K562 (cell line): Measurements from ENCODE around the gene ZNF575.

Experiments
- ATF2 ChIP-seq: sonication (generic); formaldehyde crosslinking; IDR thresholded peaks from 2 replicates; pipeline ENCODE4 v1.8.1; 2022; ENCODE audit warnings: missing genetic modification reagents
- BRCA1 ChIP-seq, 2 experiments: fragments of 450-650 bp in 1 of 2; sonication (generic) in 1 of 2; formaldehyde crosslinking in 1 of 2; IDR thresholded peaks; 2 replicates each; pipeline versions ENCODE4 v1.5.0 to v1.6.1; 2017 to 2020; ENCODE audit warnings: mild to moderate bottlenecking in 1 of 2, missing genetic modification reagents in 1 of 2
- CAMTA2 ChIP-seq: fragments of 250-450 bp; sonication (Bioruptor Pico); conservative IDR thresholded peaks from 2 replicates; pipeline ENCODE4 v1.5.1; 2022
- CREB1 ChIP-seq, 2 experiments: sonication (generic) in 1 of 2; formaldehyde crosslinking in 1 of 2; IDR thresholded peaks; 2 replicates each; pipeline versions ENCODE4 v1.6.1 to v1.8.0; 2012 to 2022; ENCODE audit warnings: inconsistent platforms in 1 of 2, mild to moderate bottlenecking in 1 of 2, missing genetic modification reagents in 1 of 2, moderate library complexity in 1 of 2
- CTCF ChIP-seq, 3 experiments: IDR thresholded peaks in 2 of 3; conservative IDR thresholded peaks in 1 of 3; 2 replicates each; pipeline ENCODE4 v1.5.1; 2011 to 2012; ENCODE audit warnings: low read length in 3 of 3, mild to moderate bottlenecking in 3 of 3, control low read depth in 2 of 3, improper control_type of control experiment in 1 of 3, inconsistent platforms in 1 of 3, low read depth in 1 of 3, mixed read lengths in 1 of 3, moderate library complexity in 1 of 3; ENCODE audit not compliant: insufficient read depth in 2 of 3
- EP300 ChIP-seq: IDR thresholded peaks from 2 replicates; pipeline ENCODE4 v1.6.1; 2012; ENCODE audit warnings: low read length, improper control_type of control experiment
- FOXK1 ChIP-seq: sonication (generic); formaldehyde crosslinking; IDR thresholded peaks from 2 replicates; pipeline ENCODE4 v1.8.0; 2022; ENCODE audit warnings: missing genetic modification reagents, mild to moderate bottlenecking, borderline replicate concordance
- GTF2F1 ChIP-seq: IDR thresholded peaks from 2 replicates; pipeline ENCODE4 v1.6.1; 2011; ENCODE audit warnings: low read depth, low read length, improper control_type of control experiment
- MLLT1 ChIP-seq, 2 experiments: fragments of 450-650 bp; IDR thresholded peaks; 2 replicates each; pipeline ENCODE4 v1.6.1; 2016
- NELFE ChIP-seq: IDR thresholded peaks from 2 replicates; pipeline ENCODE4 v1.6.1; 2011; ENCODE audit warnings: mild to moderate bottlenecking; ENCODE audit not compliant: insufficient read depth, insufficient read length
- SNRNP70 ChIP-seq: fragments of 200-400 bp; formaldehyde crosslinking; optimal IDR thresholded peaks from 2 replicates; pipeline ENCODE3; 2017; ENCODE audit warnings: low read depth, low read length
- ZBTB7A ChIP-seq: IDR thresholded peaks from 2 replicates; pipeline ENCODE4 v1.6.1; 2011; ENCODE audit warnings: low read depth, mild to moderate bottlenecking, low read length, moderate library complexity, borderline replicate concordance; ENCODE audit not compliant: control insufficient read depth
- ZNF551 ChIP-seq: fragments of 250-450 bp; sonication (Bioruptor Pico); IDR thresholded peaks from 2 replicates; pipeline ENCODE4 v1.5.0; 2021; ENCODE audit warnings: mild to moderate bottlenecking, moderate library complexity

- TF ChIP-seq MLLT1 (IDR thresholded peaks at IDR 0.05) (no peak), CTCF (IDR thresholded peaks at IDR 0.05 in 2 of 3, conservative IDR thresholded peaks at IDR 0.05 in 1 of 3; ENCODE audit: insufficient read depth in 2 of 3, low read depth in 1 of 3, low read length in 3 of 3) (no peak), CAMTA2 (no peak), EP300 (no peak), GTF2F1 (no peak), ZNF551 (CRISPR knock-in tag) (no peak), NELFE (no peak), FOXK1 (CRISPR knock-in tag) (no peak), SNRNP70 (no peak), CREB1 (IDR thresholded peaks at IDR 0.05) (no peak), CREB1 (CRISPR knock-in tag; IDR thresholded peaks at IDR 0.05) (no peak), ATF2 (CRISPR knock-in tag) (no peak), BRCA1 (IDR thresholded peaks at IDR 0.05) (no peak), BRCA1 (CRISPR knock-in tag; IDR thresholded peaks at IDR 0.05) (no peak), ZBTB7A (no peak)
These were observed 37.3 kb downstream of the ZNF575 start for GRCh38 chr19:43570174-43570791.
